B cell (primary cell): Measurements from ENCODE around the gene SPACA5. TPM values are rescaled to one million over a fixed set of nuclear protein-coding genes. Genes with fewer than 3 reads are reported as not detected.
A peak's percentile ranks its signal among the peaks of the same experiment; 100 is the strongest.

Experiments
- ATAC-seq: fragments of 200-7000 bp; cut with Tn5 transposase; one replicate; pipeline ENCODE4 v1.10.0; 2021; ENCODE audit warnings: low read depth, mild to moderate bottlenecking, moderate number of reproducible peaks, moderate library complexity
- CTCF ChIA-PET: fragments of 350-600 bp; sonication (Branson Sonifier 250); formaldehyde crosslinking; loops from one replicate; lab custom pipeline; 2021; ENCODE audit warnings: antibody characterized with exemption, inconsistent platforms; lab: Charles Lee
- POLR2A ChIA-PET: fragments of 350-600 bp; sonication (Branson Sonifier 250); formaldehyde crosslinking; loops from one replicate; lab custom pipeline; 2021; ENCODE audit warnings: antibody characterized with exemption; lab: Charles Lee
- DNase-seq: peaks from one replicate; pipeline ENCODE4 v3.0.0; 2013
- H2AFZ ChIP-seq: 2 replicates; pipeline ENCODE4 v1.6.1; 2012; ENCODE audit warnings: mild to moderate bottlenecking, low read depth, low read length; ENCODE audit not compliant: insufficient read depth, poor library complexity, severe bottlenecking
- H3K27ac ChIP-seq, 2 donors: 1 replicate in 1 of 2; 2 replicates in 1 of 2; pipeline ENCODE4 v1.5.1; 2012 to 2013; ENCODE audit warnings: low read length in 2 of 2, mild to moderate bottlenecking in 2 of 2, moderate library complexity in 1 of 2
- H3K27me3 ChIP-seq, 4 experiments: fragments of 200-600 bp in 1 of 4; sonication (generic) in 1 of 4; replicated peaks in 1 of 4; 1 replicate in 2 of 4; 2 replicates in 2 of 4; pipeline versions ENCODE4 v1.6.1 to v1.7.0; 2013 to 2016; ENCODE audit warnings: low read length in 3 of 4, mild to moderate bottlenecking in 2 of 4, mixed read lengths in 1 of 4, moderate library complexity in 1 of 4; ENCODE audit not compliant: insufficient read depth in 4 of 4, control insufficient read depth in 3 of 4; ENCODE audit errors: control extremely low read depth in 1 of 4
- H3K36me3 ChIP-seq, 2 experiments: replicated peaks in 1 of 2; 1 replicate in 1 of 2; 2 replicates in 1 of 2; pipeline versions ENCODE4 v1.6.1 to v1.7.1; 2013; ENCODE audit warnings: low read length in 1 of 2; ENCODE audit not compliant: insufficient read depth in 2 of 2, control insufficient read depth in 1 of 2; ENCODE audit errors: control extremely low read depth in 1 of 2, extremely low read depth in 1 of 2
- H3K4me1 ChIP-seq, 2 donors: fragments of 200-600 bp in 1 of 2; sonication (generic) in 1 of 2; 1 replicate in 1 of 2; 2 replicates in 1 of 2; pipeline versions ENCODE4 v1.5.1 to v1.6.1; 2013 to 2017; ENCODE audit warnings: low read length in 2 of 2; ENCODE audit not compliant: control insufficient read depth in 2 of 2, insufficient read depth in 2 of 2
- H3K4me2 ChIP-seq: replicated peaks from 2 replicates; pipeline ENCODE3; 2012; ENCODE audit warnings: mild to moderate bottlenecking, low read depth, low read length; ENCODE audit not compliant: poor library complexity, severe bottlenecking
- H3K4me3 ChIP-seq, 5 experiments: fragments of 200-600 bp in 1 of 5; sonication (generic) in 1 of 5; 1 replicate in 3 of 5; 2 replicates in 2 of 5; pipeline versions ENCODE4 v1.5.1 to v1.7.0; 2011 to 2016; ENCODE audit warnings: low read length in 4 of 5, mild to moderate bottlenecking in 4 of 5, low read depth in 2 of 5, control low read depth in 1 of 5, moderate library complexity in 1 of 5; ENCODE audit not compliant: insufficient read depth in 1 of 5; ENCODE audit errors: control extremely low read depth in 1 of 5, extremely low read depth in 1 of 5
- H3K79me2 ChIP-seq: fragments of 200-600 bp; sonication (generic); one replicate; pipeline ENCODE4 v1.6.0; 2016; ENCODE audit warnings: low read length; ENCODE audit not compliant: control insufficient read depth, insufficient read depth
- H3K9ac ChIP-seq: fragments of 200-600 bp; sonication (generic); 2 replicates; pipeline ENCODE4 v1.6.1; 2017; ENCODE audit warnings: mild to moderate bottlenecking, low read length, moderate library complexity
- H3K9me3 ChIP-seq, 3 donors: one replicate each; pipeline versions ENCODE4 v1.6.1 to v1.7.1; 2013; ENCODE audit warnings: low read length in 2 of 3; ENCODE audit not compliant: control insufficient read depth in 2 of 3, insufficient read depth in 1 of 3; ENCODE audit errors: control extremely low read depth in 1 of 3
- H4K20me1 ChIP-seq: 2 replicates; pipeline ENCODE4 v1.6.0; 2012; ENCODE audit warnings: mild to moderate bottlenecking, low read length; ENCODE audit not compliant: insufficient read depth, control insufficient read depth, poor library complexity, severe bottlenecking
- H3K27ac Mint-ChIP-seq: one replicate; pipeline ENCODE4 v1.8.0; 2021; ENCODE audit warnings: mixed read lengths
- H3K27me3 Mint-ChIP-seq: one replicate; pipeline ENCODE4 v1.8.0; 2021; ENCODE audit warnings: mixed read lengths
- H3K4me1 Mint-ChIP-seq: one replicate; pipeline ENCODE4 v1.8.0; 2021; ENCODE audit warnings: mixed read lengths
- H3K4me3 Mint-ChIP-seq: one replicate; pipeline ENCODE4 v1.8.0; 2021; ENCODE audit warnings: mixed read lengths
- H3K9me3 Mint-ChIP-seq: one replicate; pipeline ENCODE4 v1.8.0; 2022; ENCODE audit warnings: mixed read lengths; ENCODE audit not compliant: insufficient read depth
- CTCF ChIP-seq: fragments of 200-600 bp; IDR thresholded peaks from one replicate; pipeline ENCODE4 v1.8.0; 2022; ENCODE audit warnings: antibody characterized with exemption, mild to moderate bottlenecking
- EZH2 ChIP-seq: IDR thresholded peaks from 2 replicates; pipeline ENCODE4 v1.6.1; 2012; ENCODE audit warnings: borderline replicate concordance, low read depth, mild to moderate bottlenecking, moderate library complexity, low read length; ENCODE audit not compliant: insufficient read depth, poor library complexity, severe bottlenecking
- WGBS: methylation state at CpG from one replicate; pipeline ENCODE4 v1.1.5; 2013; ENCODE audit warnings: missing lambda C conversion rate; ENCODE audit not compliant: insufficient coverage; 5-methylcytosine and 5-hydroxymethylcytosine counted together
- intact Hi-C: fragments of 100-400 bp; cut with micrococcal nuclease; formaldehyde crosslinking; loops from one replicate; pipeline ENCODE4 v1.10.0; 2022
- polyA plus RNA-seq: library from polyadenylated mRNA; depleted of rRNA; stranded (reverse); fragments of >200 nt; gene quantifications from 2 replicates; pipeline ENCODE4 v1.2.3, GENCODE V29; 2012
- total RNA-seq, 2 donors: library from RNA; stranded (reverse); fragments of 120-200 nt in 1 of 2; gene quantifications; 1 replicate in 1 of 2; 2 replicates in 1 of 2; pipeline versions ENCODE4 v1.2.3 to v1.2.4, GENCODE V29; 2013 to 2022

Gene SPACA5
- total and polyA plus RNA-seq, 2 donors (not counting 1 experiment from before 2014, with no cell fraction given): not detected

GRCh38 chrX:48002929-48003328 lies 3.9 kb upstream of the SPACA5 start:
- no peak for DNase-seq
- H3K36me3 ChIP-seq: peaks cover 2 to 3% of the 10 kb centered on the region in 2 experiments
- H3K27me3 ChIP-seq: no peaks in the 10 kb centered on the region
- peak overlapping the region; percentile 76 for H3K9ac ChIP-seq
- no peak for ATAC-seq
- H3K4me3 ChIP-seq: peak overlapping the region in 4 of 5 experiments; percentile 58 to 73 (median 68)
- H3K27ac Mint-ChIP-seq: no peak overlapping the region
- ChIA-PET POLR2A (no interaction called here), CTCF (no interaction called here)
- peak overlapping the region; percentile 81 for H3K4me2 ChIP-seq
- H2AFZ ChIP-seq: peak overlapping the region; percentile 69
- H4K20me1 ChIP-seq: no peaks in the 10 kb centered on the region
- no peak for TF ChIP-seq EZH2
- TF ChIP-seq CTCF: no peak
- no CpG with 5 or more reads among the region's 7 CpGs for WGBS
- H3K9me3 Mint-ChIP-seq: no peaks in the 10 kb centered on the region
- H3K79me2 ChIP-seq: peaks cover 26% of the 10 kb centered on the region
- peaks cover 3 to 7% of the 10 kb centered on the region in 2 donors for H3K4me1 ChIP-seq
- H3K27ac ChIP-seq: peak overlapping the region; percentile 88 to 90
- intact Hi-C loops: no loop called here
- H3K4me3 Mint-ChIP-seq: peak overlapping the region; percentile 57
- H3K4me1 Mint-ChIP-seq: peaks cover 30% of the 10 kb centered on the region
- no peaks in the 10 kb centered on the region for H3K27me3 Mint-ChIP-seq
- no peaks in the 10 kb centered on the region for H3K9me3 ChIP-seq

GRCh38 chrX:48003367-48003757 lies 3.4 kb upstream of the SPACA5 start:
- Histone ChIP-seq H3K4me2 (peak overlapping the region; percentile 81), H3K36me3 (peaks cover 2 to 3% of the 10 kb centered on the region in 2 experiments), H3K4me1 (peaks cover 3 to 7% of the 10 kb centered on the region in 2 donors), H3K4me3 (peak overlapping the region; percentile 6 to 73 (median 67)), H3K9ac (peak overlapping the region; percentile 76), H3K79me2 (peaks cover 21% of the 10 kb centered on the region), H4K20me1 (no peaks in the 10 kb centered on the region), H3K27ac (peak overlapping the region; percentile 88 to 90), H3K9me3 (no peaks in the 10 kb centered on the region), H2AFZ (peak overlapping the region; percentile 69), H3K27me3 (no peaks in the 10 kb centered on the region)
- POLR2A ChIA-PET: no interaction called here
- CTCF ChIA-PET: no interaction called here
- ATAC-seq: peak; percentile 14
- H3K4me3 Mint-ChIP-seq: peak overlapping the region; percentile 96
- H3K27me3 Mint-ChIP-seq: no peaks in the 10 kb centered on the region
- no peak for DNase-seq
- TF ChIP-seq CTCF (no peak), EZH2 (no peak)
- H3K4me1 Mint-ChIP-seq: peaks cover 30% of the 10 kb centered on the region
- peak overlapping the region; percentile 97 for H3K27ac Mint-ChIP-seq
- H3K9me3 Mint-ChIP-seq: no peaks in the 10 kb centered on the region
- WGBS: no CpG with 5 or more reads among the region's 18 CpGs
- intact Hi-C loops: no loop called here
